A549 (cell line): Measurements from ENCODE around the gene HSPBP1.

Experiments
- CTCF ChIP-seq: fragments of >200 bp; sonication (Bioruptor Twin); formaldehyde crosslinking; IDR thresholded peaks from 3 replicates; pipeline ENCODE4 v1.5.1; 2016
- SMC3 ChIP-seq: fragments of >200 bp; sonication (Bioruptor Twin); formaldehyde crosslinking; IDR thresholded peaks from 3 replicates; pipeline ENCODE4 v1.6.1; 2018; ENCODE audit warnings: inconsistent platforms

GRCh38 chr19:55304279-55304978 is 24.5 kb upstream of the HSPBP1 start:
- TF ChIP-seq SMC3: no peak
- TF ChIP-seq CTCF: no peak
